Measurements from ENCODE around the gene NUP214. TPM values are rescaled to one million over a fixed set of nuclear protein-coding genes. Genes with fewer than 3 reads are reported as not detected.
"Not testable (repeated sequence)": the region's sequence is repeated elsewhere in the genome, so short reads cannot be mapped to it uniquely, and the experiment has no call there.

NUP214 gene
- total and polyA plus RNA-seq, 2 of the 8 experiments (the other 6 are each of a cell fraction or from before 2014, with no cell fraction given), result 28.6 to 50.2 TPM

DNA sequence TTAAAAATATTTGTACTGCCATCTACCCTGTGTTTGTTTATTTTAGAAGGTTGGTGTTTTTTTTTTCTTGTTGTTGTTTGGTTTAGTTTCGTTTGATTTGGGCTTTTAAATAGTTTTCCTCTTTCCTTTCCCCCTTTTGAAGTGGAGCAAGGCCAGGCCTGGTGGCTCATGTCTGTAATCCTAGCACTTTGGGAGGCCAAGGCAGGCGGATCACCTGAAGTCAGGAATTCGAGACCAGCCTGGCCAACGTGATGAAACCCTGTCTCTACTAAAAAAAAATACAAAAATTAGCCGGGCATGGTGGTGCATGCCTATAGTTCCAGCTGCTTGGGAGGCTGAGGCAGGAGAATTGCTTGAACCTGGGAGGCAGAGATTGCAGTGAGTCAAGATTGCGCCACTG is 65.6 kb downstream of the NUP214 start:
- H3K23me2 ChIP-seq (ENCODE audit: low read depth, low read length); H4K5ac ChIP-seq (ENCODE audit: insufficient read length, low read depth, low read length); H3K4me2 ChIP-seq (ENCODE audit: insufficient read depth in 1 of 2, low read depth in 2 of 2, low read length in 2 of 2); H3K4me3 ChIP-seq (ENCODE audit: extremely low read depth in 1 of 4, insufficient read depth in 2 of 4, low read depth in 3 of 4, low read length in 4 of 4); POLR2A ChIA-PET (ENCODE audit: partially characterized antibody); H2BK12ac ChIP-seq (ENCODE audit: low read depth, low read length); H2AFZ ChIP-seq (ENCODE audit: low read length); H3K79me1 ChIP-seq (ENCODE audit: low read depth, low read length); H2AK5ac ChIP-seq (ENCODE audit: low read depth, low read length); H3K9me3 ChIP-seq (ENCODE audit: insufficient read depth in 2 of 2, low read depth in 1 of 2, low read length in 1 of 2); H3K14ac ChIP-seq (ENCODE audit: insufficient read length); H4K91ac ChIP-seq (replicated peaks; ENCODE audit: insufficient read length, low read length); H3K9ac ChIP-seq (replicated peaks in 1 of 4; ENCODE audit: extremely low read depth in 1 of 4, low read depth in 3 of 4, low read length in 3 of 4); H3K27me3 ChIP-seq (replicated peaks in 1 of 4; ENCODE audit: control insufficient read depth in 3 of 4, extremely low read depth in 1 of 4, insufficient read depth in 3 of 4, low read length in 3 of 4); H4K20me1 ChIP-seq (replicated peaks in 1 of 2; ENCODE audit: control insufficient read depth in 1 of 2, insufficient read depth in 2 of 2, low read length in 2 of 2); H2BK5ac ChIP-seq (ENCODE audit: low read depth, low read length); H2BK120ac ChIP-seq (replicated peaks; ENCODE audit: low read depth, low read length); H3K79me2 ChIP-seq (ENCODE audit: control insufficient read depth in 1 of 2, insufficient read depth in 2 of 2, low read length in 2 of 2); H3K4ac ChIP-seq (replicated peaks; ENCODE audit: insufficient read length, low read depth, low read length); H3K4me1 ChIP-seq (replicated peaks in 1 of 4; ENCODE audit: control insufficient read depth in 3 of 4, insufficient read depth in 4 of 4, low read length in 3 of 4); H3K56ac ChIP-seq (replicated peaks; ENCODE audit: insufficient read length, low read depth, low read length); DNase-seq (ENCODE audit: low read depth in 1 of 2, low spot score in 2 of 2); H3K18ac ChIP-seq (ENCODE audit: extremely low read depth, low read length); H3K27ac ChIP-seq (ENCODE audit: low read depth, low read length); H2BK20ac ChIP-seq (ENCODE audit: low read length); FAIRE-seq; H4K8ac ChIP-seq (ENCODE audit: extremely low read depth, insufficient read depth, low read length); H3K23ac ChIP-seq (ENCODE audit: insufficient read length); H2BK15ac ChIP-seq (ENCODE audit: low read length): not testable (repeated sequence)
- CTCF ChIA-PET (ENCODE audit: partially characterized antibody), result interaction anchor here (1.2 to 2.5 kb wide), 3 partner anchors 10 to 145 kb away, joined by 3 to 6 read pairs (median 6); no protein-coding TSS in a partner anchor
- H3K36me3 ChIP-seq (ENCODE audit: control insufficient read depth in 2 of 4, insufficient read depth in 4 of 4, low read length in 3 of 4), result peaks cover 3 to 48% (median 18%) of the 10 kb centered on the region in 4 experiments
- 92% methylated on average over 6 of the region's 6 CpGs; no CpG with 5 or more reads in 1 of the 2 experiments for WGBS, 2 experiments (ENCODE audit: extremely low coverage in 1 of 2, insufficient coverage in 1 of 2, insufficient read length in 1 of 2, insufficient replicate concordance in 2 of 2, low coverage in 1 of 2, low lambda C conversion rate in 2 of 2, missing lambda C conversion rate in 1 of 2)

Data from H1 (cell line).